ENCODE data around the gene MATR3.

Gene MATR3

GRCh38 chr5:139275956-139276355 lies 17.6 kb upstream of the MATR3 start:
- peaks cover 16% of the 10 kb centered on the region for H3K4me1 ChIP-seq (ENCODE audit: control insufficient read depth, insufficient read depth, low read depth, low read length)
- no peak overlapping the region for H2BK5ac ChIP-seq (ENCODE audit: low read depth, low read length, poor library complexity, severe bottlenecking)
- H3K4me3 ChIP-seq (ENCODE audit: insufficient read depth in 1 of 2, low read depth in 1 of 2, low read length in 2 of 2) = peak overlapping the region in 1 of 2 experiments; percentile 58
- peaks cover 5% of the 10 kb centered on the region for H3K79me1 ChIP-seq (replicated peaks; ENCODE audit: low read length, poor library complexity, severe bottlenecking)
- WGBS = 39% methylated on average over 2 of the region's 3 CpGs
- H2BK15ac ChIP-seq (ENCODE audit: low read depth, poor library complexity, severe bottlenecking) = no peak overlapping the region
- H2AFZ ChIP-seq (ENCODE audit: low read depth, low read length) = no peak overlapping the region
- DNase-seq = no peak
- no peak overlapping the region for H3K9ac ChIP-seq (ENCODE audit: low read length)
- no peaks in the 10 kb centered on the region for H3K27me3 ChIP-seq (ENCODE audit: control insufficient read depth in 1 of 2, insufficient read depth in 1 of 2, low read length in 2 of 2)
- no peak overlapping the region for H4K91ac ChIP-seq (ENCODE audit: low read length)
- H3K23ac ChIP-seq (ENCODE audit: low read length in 2 of 2) = peak overlapping the region in 1 of 2 experiments; percentile 11
- H2BK12ac ChIP-seq (ENCODE audit: low read length in 2 of 2) = no peak overlapping the region
- H3K14ac ChIP-seq (ENCODE audit: low read length in 2 of 2) = no peak overlapping the region
- no peak overlapping the region for H2AK5ac ChIP-seq (ENCODE audit: low read length, severe bottlenecking)
- no peak overlapping the region for H3K27ac ChIP-seq (ENCODE audit: low read length, poor library complexity, severe bottlenecking)
- H3K4ac ChIP-seq (ENCODE audit: low read depth in 1 of 2, low read length in 2 of 2) = no peak overlapping the region
- H2BK120ac ChIP-seq (ENCODE audit: low read depth, low read length) = no peak overlapping the region
- H3K18ac ChIP-seq (ENCODE audit: low read depth in 1 of 2, low read length in 2 of 2) = no peak overlapping the region
- H3K9me3 ChIP-seq (ENCODE audit: control insufficient read depth, low read length) = no peaks in the 10 kb centered on the region
- peaks cover 10 to 59% of the 10 kb centered on the region in 2 experiments for H3K36me3 ChIP-seq (ENCODE audit: control insufficient read depth in 1 of 2, insufficient read depth in 2 of 2, low read depth in 1 of 2, low read length in 2 of 2)
- H4K8ac ChIP-seq (ENCODE audit: low read length) = peak overlapping the region; percentile 12
- H3K4me2 ChIP-seq (ENCODE audit: low read length, poor library complexity, severe bottlenecking) = peak overlapping the region; percentile 31

- DNase-seq = no peak
- 88% methylated on average over 1 of the region's 2 CpGs for WGBS
- H3K36me3 ChIP-seq (ENCODE audit: control insufficient read depth in 1 of 2, insufficient read depth in 2 of 2, low read depth in 1 of 2, low read length in 2 of 2) = peaks cover 13 to 60% of the 10 kb centered on the region in 2 experiments
Observed at GRCh38 chr5:139276426-139276825, 17.1 kb upstream of the MATR3 start.

DNA sequence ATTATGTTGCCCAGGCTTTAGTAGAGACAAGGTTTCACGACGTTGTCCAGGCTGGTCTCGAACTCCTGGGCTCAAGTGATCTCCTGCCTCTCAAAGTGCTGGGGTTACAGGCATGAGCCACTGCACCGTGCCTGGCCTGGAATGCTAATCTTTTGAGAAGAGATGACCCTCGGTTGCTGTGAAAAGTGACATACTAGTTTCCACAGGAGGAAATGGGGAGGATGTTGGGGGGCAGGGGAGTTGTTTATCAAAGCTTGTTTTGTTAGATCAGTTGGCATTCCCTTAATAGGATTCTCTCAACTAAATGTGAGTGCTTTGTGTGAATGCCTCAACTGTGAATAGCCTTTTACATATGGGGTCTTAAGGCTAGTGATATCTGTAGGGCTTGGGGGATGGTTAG lies 16.4 kb upstream of the MATR3 start:
- DNase-seq = no peak
- peaks cover 19% of the 10 kb centered on the region for H3K4me1 ChIP-seq (ENCODE audit: control insufficient read depth, insufficient read depth, low read depth, low read length)
- peaks cover 8% of the 10 kb centered on the region for H3K79me1 ChIP-seq (replicated peaks; ENCODE audit: low read length, poor library complexity, severe bottlenecking)
- WGBS = 53% methylated on average over 5 of the region's 5 CpGs
- H2BK120ac ChIP-seq (ENCODE audit: low read depth, low read length) = no peak overlapping the region
- H4K91ac ChIP-seq (ENCODE audit: low read length) = no peak overlapping the region
- no peak overlapping the region for H2AK5ac ChIP-seq (ENCODE audit: low read length, severe bottlenecking)
- H2BK5ac ChIP-seq (ENCODE audit: low read depth, low read length, poor library complexity, severe bottlenecking) = no peak overlapping the region
- H3K36me3 ChIP-seq (ENCODE audit: control insufficient read depth in 1 of 2, insufficient read depth in 2 of 2, low read depth in 1 of 2, low read length in 2 of 2) = peaks cover 13 to 67% of the 10 kb centered on the region in 2 experiments
- no peak overlapping the region for H2BK15ac ChIP-seq (ENCODE audit: low read depth, poor library complexity, severe bottlenecking)
- no peak overlapping the region for H3K4ac ChIP-seq (ENCODE audit: low read depth in 1 of 2, low read length in 2 of 2)
- H3K9ac ChIP-seq (ENCODE audit: low read length) = peak overlapping the region; percentile 24
- peak overlapping the region; percentile 15 for H3K27ac ChIP-seq (ENCODE audit: low read length, poor library complexity, severe bottlenecking)
- H3K9me3 ChIP-seq (ENCODE audit: control insufficient read depth, low read length) = no peaks in the 10 kb centered on the region
- no peaks in the 10 kb centered on the region for H3K27me3 ChIP-seq (ENCODE audit: control insufficient read depth in 1 of 2, insufficient read depth in 1 of 2, low read length in 2 of 2)
- no peak overlapping the region for H3K23ac ChIP-seq (ENCODE audit: low read length in 2 of 2)
- no peak overlapping the region for H3K14ac ChIP-seq (ENCODE audit: low read length in 2 of 2)
- no peak overlapping the region for H3K4me2 ChIP-seq (ENCODE audit: low read length, poor library complexity, severe bottlenecking)
- H2AFZ ChIP-seq (ENCODE audit: low read depth, low read length) = no peak overlapping the region
- H3K18ac ChIP-seq (ENCODE audit: low read depth in 1 of 2, low read length in 2 of 2) = no peak overlapping the region
- no peak overlapping the region for H3K4me3 ChIP-seq (ENCODE audit: insufficient read depth in 1 of 2, low read depth in 1 of 2, low read length in 2 of 2)
- no peak overlapping the region for H2BK12ac ChIP-seq (ENCODE audit: low read length in 2 of 2)
- peak overlapping the region; percentile 55 for H4K8ac ChIP-seq (ENCODE audit: low read length)

More at GRCh38 chr5:139276426-139276825, 17.1 kb upstream of the MATR3 start:
- H3K79me1 ChIP-seq (replicated peaks; ENCODE audit: low read length, poor library complexity, severe bottlenecking) = peaks cover 5% of the 10 kb centered on the region
- H3K4ac ChIP-seq (ENCODE audit: low read depth in 1 of 2, low read length in 2 of 2) = no peak overlapping the region
- H3K27me3 ChIP-seq (ENCODE audit: control insufficient read depth in 1 of 2, insufficient read depth in 1 of 2, low read length in 2 of 2) = no peaks in the 10 kb centered on the region
- no peak overlapping the region for H2BK5ac ChIP-seq (ENCODE audit: low read depth, low read length, poor library complexity, severe bottlenecking)
- no peak overlapping the region for H3K27ac ChIP-seq (ENCODE audit: low read length, poor library complexity, severe bottlenecking)
- H3K4me2 ChIP-seq (ENCODE audit: low read length, poor library complexity, severe bottlenecking) = no peak overlapping the region
- H3K9ac ChIP-seq (ENCODE audit: low read length) = peak overlapping the region; percentile 24
- H3K18ac ChIP-seq (ENCODE audit: low read depth in 1 of 2, low read length in 2 of 2) = no peak overlapping the region
- H2AFZ ChIP-seq (ENCODE audit: low read depth, low read length) = no peak overlapping the region
- no peak overlapping the region for H2BK120ac ChIP-seq (ENCODE audit: low read depth, low read length)
- no peak overlapping the region for H2AK5ac ChIP-seq (ENCODE audit: low read length, severe bottlenecking)
- H3K23ac ChIP-seq (ENCODE audit: low read length in 2 of 2) = no peak overlapping the region
- no peak overlapping the region for H2BK15ac ChIP-seq (ENCODE audit: low read depth, poor library complexity, severe bottlenecking)
- no peak overlapping the region for H4K8ac ChIP-seq (ENCODE audit: low read length)
- peak overlapping the region in 1 of 2 experiments; percentile 58 for H3K4me3 ChIP-seq (ENCODE audit: insufficient read depth in 1 of 2, low read depth in 1 of 2, low read length in 2 of 2)
- H3K14ac ChIP-seq (ENCODE audit: low read length in 2 of 2) = no peak overlapping the region
- H3K4me1 ChIP-seq (ENCODE audit: control insufficient read depth, insufficient read depth, low read depth, low read length) = peaks cover 18% of the 10 kb centered on the region
- H3K9me3 ChIP-seq (ENCODE audit: control insufficient read depth, low read length) = no peaks in the 10 kb centered on the region
- H4K91ac ChIP-seq (ENCODE audit: low read length) = no peak overlapping the region
- no peak overlapping the region for H2BK12ac ChIP-seq (ENCODE audit: low read length in 2 of 2)

GRCh38 chr5:139278540-139279274 lies 14.8 kb upstream of the MATR3 start:
- peaks cover 18 to 83% of the 10 kb centered on the region in 2 experiments for H3K36me3 ChIP-seq (ENCODE audit: control insufficient read depth in 1 of 2, insufficient read depth in 2 of 2, low read depth in 1 of 2, low read length in 2 of 2)
- no peak overlapping the region for H3K18ac ChIP-seq (ENCODE audit: low read depth in 1 of 2, low read length in 2 of 2)
- H3K9ac ChIP-seq (ENCODE audit: low read length) = no peak overlapping the region

More at GRCh38 chr5:139278540-139279274, 14.8 kb upstream of the MATR3 start:
- 95% methylated on average over 6 of the region's 6 CpGs for WGBS
- no peak overlapping the region for H3K4me2 ChIP-seq (ENCODE audit: low read length, poor library complexity, severe bottlenecking)
- no peak overlapping the region for H2AFZ ChIP-seq (ENCODE audit: low read depth, low read length)
- H2BK120ac ChIP-seq (ENCODE audit: low read depth, low read length) = no peak overlapping the region
- H2BK5ac ChIP-seq (ENCODE audit: low read depth, low read length, poor library complexity, severe bottlenecking) = no peak overlapping the region
- H3K27ac ChIP-seq (ENCODE audit: low read length, poor library complexity, severe bottlenecking) = no peak overlapping the region
- no peak overlapping the region for H3K14ac ChIP-seq (ENCODE audit: low read length in 2 of 2)
- no peak for DNase-seq
- peaks cover 15% of the 10 kb centered on the region for H3K79me1 ChIP-seq (replicated peaks; ENCODE audit: low read length, poor library complexity, severe bottlenecking)
- H2BK12ac ChIP-seq (ENCODE audit: low read length in 2 of 2) = no peak overlapping the region
- H3K23ac ChIP-seq (ENCODE audit: low read length in 2 of 2) = no peak overlapping the region
- no peaks in the 10 kb centered on the region for H3K9me3 ChIP-seq (ENCODE audit: control insufficient read depth, low read length)
- H4K91ac ChIP-seq (ENCODE audit: low read length) = no peak overlapping the region
- H3K4me1 ChIP-seq (ENCODE audit: control insufficient read depth, insufficient read depth, low read depth, low read length) = peaks cover 10% of the 10 kb centered on the region
- no peak overlapping the region for H3K4ac ChIP-seq (ENCODE audit: low read depth in 1 of 2, low read length in 2 of 2)
- no peak overlapping the region for H2BK15ac ChIP-seq (ENCODE audit: low read depth, poor library complexity, severe bottlenecking)
- H3K4me3 ChIP-seq (ENCODE audit: insufficient read depth in 1 of 2, low read depth in 1 of 2, low read length in 2 of 2) = no peak overlapping the region
- no peak overlapping the region for H4K8ac ChIP-seq (ENCODE audit: low read length)
- no peaks in the 10 kb centered on the region for H3K27me3 ChIP-seq (ENCODE audit: control insufficient read depth in 1 of 2, insufficient read depth in 1 of 2, low read length in 2 of 2)
- H2AK5ac ChIP-seq (ENCODE audit: low read length, severe bottlenecking) = no peak overlapping the region

Measured in mesenchymal stem cell (in vitro differentiated cells and primary cell).